Spleen (tissue), 11 donors: ENCODE measurements around the gene LCE1E. TPM values are rescaled to one million over a fixed set of nuclear protein-coding genes. Genes with fewer than 3 reads are reported as not detected.

Experiments used
- DNase-seq: peaks from one replicate; pipeline ENCODE4 v3.0.0-alpha.2; 2020
- H3K27ac ChIP-seq, 8 donors: fragments of 200-600 bp; sonication (generic) in 7 of 8; 1 replicate in 4 of 8; 2 replicates in 4 of 8; pipeline versions ENCODE4 v1.5.0 to v1.8.0; 2016 to 2021; ENCODE audit warnings: inconsistent platforms in 4 of 8, mild to moderate bottlenecking in 4 of 8, moderate library complexity in 1 of 8
- H3K27me3 ChIP-seq, 7 donors: fragments of 200-600 bp; sonication (generic) in 6 of 7; replicated peaks in 1 of 7; 1 replicate in 4 of 7; 2 replicates in 3 of 7; pipeline versions ENCODE4 v1.5.0 to v1.8.0; 2016 to 2021; ENCODE audit warnings: inconsistent platforms in 3 of 7, mild to moderate bottlenecking in 1 of 7
- H3K36me3 ChIP-seq, 6 donors: fragments of 200-600 bp; sonication (generic) in 5 of 6; 1 replicate in 4 of 6; 2 replicates in 2 of 6; pipeline versions ENCODE4 v1.5.0 to v1.8.0; 2016 to 2021; ENCODE audit warnings: inconsistent platforms in 2 of 6
- H3K4me1 ChIP-seq, 6 donors: fragments of 200-600 bp; sonication (generic) in 5 of 6; 1 replicate in 3 of 6; 2 replicates in 3 of 6; pipeline versions ENCODE4 v1.5.0 to v1.8.0; 2016 to 2021; ENCODE audit warnings: inconsistent platforms in 3 of 6
- H3K4me3 ChIP-seq, 8 donors: fragments of 200-600 bp; sonication (generic) in 7 of 8; 1 replicate in 4 of 8; 2 replicates in 4 of 8; pipeline versions ENCODE4 v1.5.0 to v1.8.0; 2016 to 2021; ENCODE audit warnings: inconsistent platforms in 4 of 8, mild to moderate bottlenecking in 4 of 8, moderate library complexity in 2 of 8
- H3K9me3 ChIP-seq, 8 donors: fragments of 200-600 bp; sonication (generic) in 7 of 8; 1 replicate in 4 of 8; 2 replicates in 4 of 8; pipeline versions ENCODE4 v1.5.0 to v1.8.0; 2016 to 2021; ENCODE audit warnings: inconsistent platforms in 4 of 8
- CTCF ChIP-seq, 11 experiments: fragments of 200-600 bp in 7 of 11; fragments of 450-650 bp in 4 of 11; sonication (generic) in 4 of 11; IDR thresholded peaks in 8 of 11; conservative IDR thresholded peaks in 3 of 11; 1 replicate in 7 of 11; 2 replicates in 4 of 11; pipeline versions ENCODE4 v1.4.0 to v1.8.0; 2016 to 2021; ENCODE audit warnings: antibody characterized with exemption in 11 of 11, inconsistent platforms in 4 of 11, mild to moderate bottlenecking in 1 of 11
- POLR2A ChIP-seq, 3 donors: fragments of 450-650 bp; IDR thresholded peaks; one replicate each; pipeline ENCODE4 v1.5.1; 2017; ENCODE audit warnings: antibody characterized with exemption in 3 of 3, mild to moderate bottlenecking in 1 of 3
- POLR2AphosphoS5 ChIP-seq, 3 donors: sonication (generic); formaldehyde crosslinking; IDR thresholded peaks; one replicate each; pipeline ENCODE4 v1.5.1; 2017; ENCODE audit warnings: antibody characterized with exemption in 3 of 3
- WGBS, 5 donors: extraction: QIAGEN DNeasy Blood & Tissue Kit in 3 of 5; methylation state at CpG; one replicate each; pipeline versions ENCODE4 v1.1.5 to v1.1.7; 2013 to 2018; 5-methylcytosine and 5-hydroxymethylcytosine counted together
- intact Hi-C: fragments of 100-400 bp; cut with DNase I; formaldehyde crosslinking; loops from one replicate; pipeline ENCODE4 v1.15.0; 2023; ENCODE audit warnings: low total_unique reads
- polyA plus RNA-seq, 3 donors: library from polyadenylated mRNA; stranded (reverse); fragments of 200-250 nt; gene quantifications; one replicate each; pipeline ENCODE4 v1.2.1, GENCODE V29; 2013
- total RNA-seq, 7 donors: library from RNA; depleted of rRNA in 3 of 7; stranded (reverse); fragments of >200 nt in 3 of 7; fragmentation: NEBNext Ultra II Directional in 4 of 7; extraction: Animal tissue kit (Norgen Biotek cat#: 25700) in 4 of 7; gene quantifications; one replicate each; pipeline versions ENCODE4 v1.1.0 to v1.2.1, GENCODE V29; 2016 to 2021
- donor health status: healthy with polysubstance abuse.
- donor health status: DM: no; HTN: no; CAD: no; lungs with moderate emphysema.
- donor health status: DM: no; HTN: no; CAD: no.
- donor health status: Bipolar disorder and iron deficiency.
- donor health status: healthy.
- donor health status: DM: no; HTN: no; CAD: no.
- donor health status: DM: yes; HTN: yes; CAD: no.

Gene LCE1E
- total and polyA plus RNA-seq, 10 donors = not detected

- no peak overlapping the region for H3K4me3 ChIP-seq
- H3K9me3 ChIP-seq = no peaks in the 10 kb centered on the region
- no peaks in the 10 kb centered on the region for H3K36me3 ChIP-seq
- intact Hi-C loops = no loop called here
- 42 to 68% (median 63%) methylated on average over 1 of the region's 1 CpG for WGBS, 5 donors
- DNase-seq = no peak
- peaks cover 0 to 44% (median 3%) of the 10 kb centered on the region in 7 donors for H3K27me3 ChIP-seq
- H3K27ac ChIP-seq = no peak overlapping the region
- H3K4me1 ChIP-seq = no peaks in the 10 kb centered on the region
- TF ChIP-seq POLR2AphosphoS5 (IDR thresholded peaks at IDR 0.05) = no peak
- TF ChIP-seq CTCF (IDR thresholded peaks at IDR 0.05 in 8 of 11, conservative IDR thresholded peaks at IDR 0.05 in 3 of 11) = no peak
- no peak for TF ChIP-seq POLR2A (IDR thresholded peaks at IDR 0.05)
Observed at GRCh38 chr1:152752225-152752624, 33.8 kb upstream of the LCE1E start.

DNA sequence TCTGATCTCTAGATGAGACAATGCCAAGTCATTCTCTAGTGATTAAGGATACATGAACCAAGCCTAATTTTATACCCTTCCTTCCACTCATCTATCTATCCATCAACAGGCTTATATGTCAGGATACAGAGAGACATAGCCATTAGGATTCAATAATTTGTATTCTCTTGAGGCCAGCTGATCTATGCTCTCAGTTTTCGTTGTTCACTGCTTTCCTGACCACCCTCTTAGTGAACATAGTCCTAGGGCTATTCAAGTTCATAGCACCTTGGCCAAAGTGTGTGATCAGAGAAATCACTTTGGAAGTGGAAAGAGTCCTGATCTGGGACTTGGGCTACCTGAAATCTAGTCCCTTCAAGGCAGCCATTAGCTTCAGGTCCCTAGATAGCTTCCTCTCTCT, 32.5 kb upstream of the LCE1E start:
- 26 to 43% (median 42%) methylated on average over 1 of the region's 1 CpG for WGBS, 5 donors
- Histone ChIP-seq H3K4me3 (no peak overlapping the region), H3K9me3 (no peaks in the 10 kb centered on the region), H3K27ac (no peak overlapping the region), H3K27me3 (peaks cover 0 to 54% (median 3%) of the 10 kb centered on the region in 7 donors), H3K4me1 (no peaks in the 10 kb centered on the region), H3K36me3 (no peaks in the 10 kb centered on the region)
- intact Hi-C loops = no loop called here
- no peak for DNase-seq
- TF ChIP-seq POLR2A (IDR thresholded peaks at IDR 0.05) = no peak
- no peak for TF ChIP-seq CTCF (IDR thresholded peaks at IDR 0.05 in 8 of 11, conservative IDR thresholded peaks at IDR 0.05 in 3 of 11)
- no peak for TF ChIP-seq POLR2AphosphoS5 (IDR thresholded peaks at IDR 0.05)

DNA sequence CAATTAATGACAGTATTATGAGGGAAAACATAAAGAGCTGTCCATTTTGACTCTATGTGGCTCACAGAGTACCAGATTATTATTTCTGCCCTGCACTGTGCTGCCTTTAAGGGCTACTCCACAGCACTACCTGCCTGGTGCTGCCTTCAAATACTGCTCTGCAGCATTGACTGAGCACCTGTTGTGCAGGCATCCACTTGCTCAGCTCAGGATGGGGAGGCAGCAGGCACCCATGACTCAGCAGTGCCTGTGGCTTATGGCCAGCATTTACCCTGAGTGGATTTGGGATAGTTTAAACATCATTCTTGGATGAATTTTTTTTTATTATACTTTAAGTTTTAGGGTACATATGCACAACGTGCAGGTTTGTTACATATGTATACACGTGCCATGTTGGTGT, 29.2 kb upstream of the LCE1E start:
- Histone ChIP-seq H3K36me3 (no peaks in the 10 kb centered on the region), H3K4me1 (no peaks in the 10 kb centered on the region), H3K9me3 (no peaks in the 10 kb centered on the region), H3K4me3 (no peak overlapping the region), H3K27me3 (peaks cover 0 to 43% (median 0%) of the 10 kb centered on the region in 7 donors), H3K27ac (no peak overlapping the region)
- no peak for DNase-seq
- TF ChIP-seq POLR2A (IDR thresholded peaks at IDR 0.05) (no peak), POLR2AphosphoS5 (IDR thresholded peaks at IDR 0.05) (no peak), CTCF (IDR thresholded peaks at IDR 0.05 in 8 of 11, conservative IDR thresholded peaks at IDR 0.05 in 3 of 11) (no peak)
- 69 to 88% (median 75%) methylated on average over 1 to 2 of the region's 2 CpGs for WGBS, 5 donors
- intact Hi-C loops = no loop called here

- Histone ChIP-seq H3K9me3 (no peaks in the 10 kb centered on the region), H3K27me3 (peaks cover 0 to 43% (median 0%) of the 10 kb centered on the region in 7 donors), H3K27ac (no peak within 1 kb of the TSS), H3K36me3 (no peaks in the 10 kb centered on the region), H3K4me1 (no peaks in the 10 kb centered on the region), H3K4me3 (no peak within 1 kb of the TSS)
- intact Hi-C loops = no loop called here
- TF ChIP-seq POLR2A (IDR thresholded peaks at IDR 0.05) (no peak), CTCF (IDR thresholded peaks at IDR 0.05 in 8 of 11, conservative IDR thresholded peaks at IDR 0.05 in 3 of 11) (no peak), POLR2AphosphoS5 (IDR thresholded peaks at IDR 0.05) (no peak)
- WGBS, 5 donors = 69 to 86% (median 73%) methylated on average over 6 of the region's 6 CpGs
- no peak for DNase-seq
Observed at GRCh38 chr1:152757747-152758146, 28.3 kb upstream of the LCE1E start, which contains the start of gene KPRP. KPRP (plus strand) TSS chr1:152758025; CDS start chr1:152759589, 1,564 bp downstream.
